Measurements from ENCODE around the gene RUSF1.
A peak's percentile ranks its signal among the peaks of the same experiment; 100 is the strongest.

The RUSF1 gene

GRCh38 chr16:31493506-31494125, 14.6 kb downstream of the RUSF1 start:
- no peak for DNase-seq (ENCODE audit: low read depth in 2 of 2)
- TF ChIP-seq CTCF (IDR thresholded peaks at IDR 0.05; ENCODE audit: low read depth, low read length), result no peak
- no peak overlapping the region for H3K4me3 ChIP-seq (replicated peaks in 1 of 2; ENCODE audit: low read depth in 2 of 2, low read length in 2 of 2)

- DNase-seq (ENCODE audit: low read depth in 2 of 2), result no peak
- no peak overlapping the region for H3K4me3 ChIP-seq (replicated peaks in 1 of 2; ENCODE audit: low read depth in 2 of 2, low read length in 2 of 2)
- no peak for TF ChIP-seq CTCF (IDR thresholded peaks at IDR 0.05; ENCODE audit: low read depth, low read length)
Observed at GRCh38 chr16:31491778-31492418, 16.3 kb downstream of the RUSF1 start.

- no peak for DNase-seq (ENCODE audit: low read depth in 2 of 2)
- H3K4me3 ChIP-seq (replicated peaks in 1 of 2; ENCODE audit: low read depth in 2 of 2, low read length in 2 of 2), result no peak overlapping the region
- TF ChIP-seq CTCF (IDR thresholded peaks at IDR 0.05; ENCODE audit: low read depth, low read length), result no peak
Observed at GRCh38 chr16:31489616-31490584, 18.3 kb downstream of the RUSF1 start.

- H3K4me3 ChIP-seq (replicated peaks in 1 of 2; ENCODE audit: low read depth in 2 of 2, low read length in 2 of 2), result no peak overlapping the region
- no peak for TF ChIP-seq CTCF (IDR thresholded peaks at IDR 0.05; ENCODE audit: low read depth, low read length)
- no peak for DNase-seq (ENCODE audit: low read depth in 2 of 2)
Observed at GRCh38 chr16:31489298-31489564, 19.0 kb downstream of the RUSF1 start.

- peak in 1 of 2 donors; percentile 25 for DNase-seq (ENCODE audit: low read depth in 2 of 2)
- H3K4me3 ChIP-seq (replicated peaks in 1 of 2; ENCODE audit: low read depth in 2 of 2, low read length in 2 of 2), result peak overlapping the region; percentile 50 to 54
- no peak for TF ChIP-seq CTCF (IDR thresholded peaks at IDR 0.05; ENCODE audit: low read depth, low read length)
Observed at GRCh38 chr16:31488468-31489297, 19.5 kb downstream of the RUSF1 start.

GRCh38 chr16:31487720-31488467, 20.3 kb downstream of the RUSF1 start:
- no peak for TF ChIP-seq CTCF (IDR thresholded peaks at IDR 0.05; ENCODE audit: low read depth, low read length)
- peak in 1 of 2 donors; percentile 30 for DNase-seq (ENCODE audit: low read depth in 2 of 2)

More at GRCh38 chr16:31487720-31488467, 20.3 kb downstream of the RUSF1 start:
- H3K4me3 ChIP-seq (replicated peaks in 1 of 2; ENCODE audit: low read depth in 2 of 2, low read length in 2 of 2), result peak overlapping the region; percentile 50 to 54

Data from cardiac fibroblast (primary cell).